HG02981 (cell line): ENCODE data around the gene ETNK2.
"Not testable (repeated sequence)": the region's sequence is repeated elsewhere in the genome, so short reads cannot be mapped to it uniquely, and the experiment has no call there.

Experiments
- ATAC-seq: cut with Tn5 transposase; IDR thresholded peaks from one replicate; pipeline ENCODE4 v1.9.1; 2021; ENCODE audit warnings: mild to moderate bottlenecking, moderate library complexity; ENCODE audit not compliant: unreplicated experiment

Gene ETNK2

DNA sequence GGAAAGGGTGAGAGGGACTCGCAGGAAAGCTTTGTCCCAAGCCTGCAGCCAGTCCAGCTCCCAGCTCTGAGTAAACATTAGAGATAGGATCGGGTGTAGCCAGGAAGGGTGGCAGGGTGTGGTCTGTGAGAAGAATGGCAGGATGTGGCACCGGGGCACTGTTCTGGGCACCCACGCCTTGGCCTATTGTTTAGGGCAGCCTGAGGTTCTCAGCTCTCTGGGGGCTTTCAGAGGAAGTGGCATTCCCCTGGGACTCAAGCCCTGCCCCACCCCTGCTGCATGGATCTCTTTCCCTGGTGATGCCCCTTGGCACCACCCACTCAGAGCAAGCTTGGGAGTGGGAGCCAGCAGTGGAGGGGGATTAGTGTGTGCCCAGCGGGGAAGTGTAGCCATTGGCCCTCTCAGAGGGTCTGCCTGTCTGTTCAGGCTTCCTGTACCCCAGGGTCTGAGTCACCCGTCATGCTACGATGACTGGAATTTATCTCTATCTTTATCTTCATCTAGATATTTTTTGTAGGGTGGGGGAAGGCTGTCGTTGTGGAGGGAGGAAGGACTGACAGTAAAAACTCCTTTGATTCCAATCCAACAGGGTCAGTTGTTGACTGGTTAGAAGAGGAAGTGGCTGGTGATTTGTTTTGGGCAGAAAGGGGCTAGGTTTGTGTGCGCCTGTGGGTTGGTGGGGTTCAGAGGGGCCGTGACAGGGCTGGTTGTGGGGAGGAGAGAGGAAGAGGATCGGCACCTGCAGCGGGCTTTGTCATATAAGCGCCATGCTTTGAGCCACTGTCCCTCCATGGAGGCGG is 47.3 kb downstream of the ETNK2 start:
- ATAC-seq, result no peak

DNA sequence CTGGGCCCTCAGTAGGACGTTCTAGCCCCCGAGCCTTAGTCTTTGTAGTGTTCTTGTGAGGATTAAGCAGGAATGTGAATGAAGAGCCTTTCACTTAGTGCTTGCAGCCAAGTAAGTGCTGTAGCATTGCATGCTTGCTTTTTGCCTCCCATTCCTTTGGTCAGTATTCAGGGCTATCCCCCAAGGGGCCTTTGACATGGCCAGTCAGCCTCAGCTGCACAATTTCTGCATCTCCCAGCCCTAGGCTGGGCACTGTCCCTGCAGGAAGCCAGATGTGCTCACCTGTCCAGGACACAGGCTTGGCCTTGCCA is 48.5 kb downstream of the ETNK2 start:
- no peak for ATAC-seq

DNA sequence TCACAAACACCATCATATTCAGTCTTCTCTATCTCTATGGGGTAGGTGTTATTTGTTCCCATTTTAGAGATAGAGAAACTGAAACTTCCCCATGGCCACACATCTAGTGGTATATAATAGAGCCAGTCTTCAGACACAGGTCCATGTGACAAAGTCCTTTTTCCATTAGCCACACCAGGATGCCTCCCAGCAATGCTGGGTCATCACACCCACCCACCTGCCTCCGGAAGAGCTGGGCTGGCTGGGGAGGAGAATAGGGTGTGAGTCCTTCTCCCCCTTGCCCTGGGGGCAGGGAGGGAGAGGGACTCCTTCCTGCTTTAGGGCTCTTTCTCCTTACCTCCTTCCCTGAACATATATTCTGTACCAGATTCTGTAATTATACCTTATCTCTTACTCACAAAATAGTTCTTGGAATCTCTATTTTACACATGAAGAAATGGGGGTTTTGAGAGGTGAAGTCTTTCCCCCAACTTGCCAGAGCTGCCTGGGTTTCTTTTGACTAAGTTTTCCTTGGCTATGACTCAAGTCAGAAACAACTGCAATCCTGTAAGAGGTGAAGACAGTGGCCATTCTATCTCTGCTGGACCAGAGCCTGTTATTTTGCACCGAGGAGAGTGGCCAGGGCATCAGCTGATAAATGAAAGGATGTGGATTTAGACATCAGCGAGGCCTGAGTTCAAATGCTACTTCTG is 49.0 kb downstream of the ETNK2 start:
- ATAC-seq, result no peak

DNA sequence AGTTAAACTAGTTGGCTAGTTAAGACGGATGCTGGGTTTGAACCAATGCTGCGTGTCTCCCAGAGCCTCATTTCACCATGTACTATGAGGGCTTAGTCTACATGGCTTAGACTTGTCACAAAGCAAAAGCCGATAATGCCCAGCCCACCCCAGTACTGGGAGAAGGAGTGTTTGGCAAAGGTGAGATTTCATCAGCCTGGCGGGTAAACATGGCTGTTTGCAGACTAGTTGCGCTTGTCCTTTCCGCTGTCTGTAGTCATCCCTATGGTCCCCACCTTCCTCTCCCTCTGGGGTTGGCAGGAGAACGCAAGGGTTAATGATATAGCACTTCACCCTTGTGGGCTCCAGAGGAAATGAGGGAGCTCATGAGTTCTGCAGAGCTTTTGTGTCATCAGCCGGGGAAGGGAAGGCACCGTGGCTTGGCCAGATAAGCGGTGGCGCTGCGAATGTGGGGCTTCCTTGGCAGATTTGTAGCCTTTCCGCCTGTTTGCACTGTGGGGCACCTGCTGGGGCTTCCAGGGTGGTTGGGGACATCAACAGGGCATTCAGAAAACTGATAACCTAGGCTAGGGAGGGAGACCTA is 49.7 kb downstream of the ETNK2 start:
- no peak for ATAC-seq

DNA sequence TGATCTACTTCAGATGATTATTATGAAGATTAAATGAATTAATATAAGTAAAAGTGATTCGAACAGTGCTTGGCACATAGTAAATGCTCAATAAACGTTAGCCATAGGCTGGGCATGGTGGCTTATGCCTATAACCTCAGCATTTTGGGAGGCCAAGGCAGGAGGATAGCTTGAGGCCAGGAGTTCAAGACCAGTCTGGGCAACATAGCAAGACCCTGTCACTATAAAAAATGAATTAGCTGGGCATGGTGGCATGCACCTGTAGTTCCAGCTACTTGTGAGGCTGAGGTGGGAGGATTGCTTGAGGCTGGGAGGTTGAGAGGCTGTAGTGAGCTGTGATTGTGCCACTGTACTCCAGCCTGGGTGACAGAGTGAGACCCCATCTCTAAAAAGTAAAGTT is 52.1 kb downstream of the ETNK2 start:
- not testable (repeated sequence) for ATAC-seq

DNA sequence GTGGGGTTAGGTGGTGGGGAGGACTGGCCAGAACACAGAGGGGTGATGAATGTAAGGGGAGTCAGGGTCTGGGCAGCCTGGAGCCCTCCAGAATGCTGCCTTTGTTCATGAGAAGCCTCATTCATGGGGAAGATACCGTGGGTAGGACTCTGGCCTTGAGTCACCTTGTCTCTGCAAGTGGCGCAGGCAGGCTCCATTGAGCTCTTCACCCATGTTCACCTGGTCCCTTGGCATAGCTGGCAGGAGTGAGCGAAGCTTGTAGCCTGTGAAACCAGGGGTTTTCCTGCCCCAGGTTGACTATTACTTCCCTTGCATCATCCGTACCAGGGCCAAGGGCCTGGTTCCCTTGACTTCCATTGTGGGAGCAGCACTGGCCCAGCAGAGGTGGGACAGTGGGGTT is 53.2 kb downstream of the ETNK2 start:
- ATAC-seq, result no peak

DNA sequence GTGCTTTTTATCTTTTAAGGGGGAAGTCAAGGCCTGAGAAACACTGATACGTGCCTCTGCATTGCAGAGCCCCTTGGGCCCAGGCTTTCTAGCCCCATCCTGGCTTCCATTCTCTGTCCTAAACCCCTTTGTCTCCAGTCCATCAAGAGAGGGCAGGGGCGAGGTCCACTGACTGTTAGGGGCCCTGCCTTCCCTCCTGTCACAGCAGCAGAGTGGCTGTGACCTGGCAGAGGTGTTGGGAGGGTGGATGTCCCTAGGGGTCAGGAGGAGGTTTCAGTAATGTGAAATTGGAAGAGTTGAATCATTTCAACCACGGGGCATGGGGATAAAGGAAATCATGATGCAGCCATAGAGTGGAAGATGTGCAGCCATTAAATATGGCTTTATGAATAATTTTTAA is 54.9 kb downstream of the ETNK2 start:
- ATAC-seq, result no peak

DNA sequence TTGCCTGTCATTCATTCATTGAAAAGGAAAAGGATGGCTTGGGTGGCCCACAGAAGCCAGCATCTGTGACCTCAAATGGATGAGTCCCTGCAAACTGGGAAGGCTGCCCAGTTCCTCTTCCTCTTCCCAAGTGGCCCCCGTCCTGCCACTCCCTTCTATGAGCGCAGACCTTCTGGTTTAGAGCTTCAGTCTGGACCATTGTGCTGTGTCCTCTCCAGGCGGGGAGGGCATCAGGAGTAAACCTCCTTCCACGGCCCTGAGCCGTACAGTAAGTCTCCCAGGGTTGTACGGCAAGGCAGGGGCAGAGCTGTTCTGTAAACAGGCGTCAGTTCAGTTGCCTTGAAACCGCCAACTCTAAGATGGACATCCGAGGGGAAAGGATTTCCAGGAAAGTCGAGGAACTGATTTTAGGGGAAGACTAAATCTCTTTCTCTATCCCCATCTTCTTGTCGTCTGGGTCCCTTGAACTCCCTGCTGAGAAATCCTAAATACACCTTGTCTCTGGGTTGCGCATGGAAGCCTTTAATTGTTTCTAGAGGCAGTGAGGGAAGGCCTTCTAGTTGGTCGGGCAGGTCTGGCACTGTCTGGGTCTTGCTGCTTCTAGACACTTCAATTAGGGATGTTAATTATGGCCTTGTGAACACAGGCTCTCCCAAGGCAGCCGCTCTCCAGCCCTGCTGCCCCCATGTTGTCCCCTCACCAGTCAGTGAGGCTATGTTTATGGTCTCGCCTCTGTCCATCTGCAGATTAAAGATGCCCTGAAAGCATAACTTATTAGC is 56.8 kb downstream of the ETNK2 start:
- ATAC-seq, result no peak

DNA sequence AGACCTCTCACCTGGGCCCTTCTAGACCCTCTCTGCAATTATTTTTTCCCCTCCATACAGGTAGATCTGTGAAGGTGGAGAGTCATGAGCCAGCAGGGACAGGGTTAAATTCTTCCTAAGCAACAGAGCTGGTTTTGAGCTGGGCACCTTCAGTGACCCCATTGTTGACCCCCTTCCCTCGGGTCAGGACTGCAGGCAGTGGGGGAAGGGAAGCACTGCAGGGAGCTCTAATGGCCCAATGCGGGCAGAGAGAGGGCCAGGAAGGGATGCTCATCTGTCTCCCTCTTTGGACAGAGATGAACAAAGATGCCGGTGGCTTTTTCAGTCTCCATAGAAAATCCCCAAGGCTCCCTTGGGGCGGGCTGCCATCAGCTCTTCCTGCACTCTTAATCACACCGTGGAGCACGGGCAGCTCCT is 57.5 kb downstream of the ETNK2 start:
- no peak for ATAC-seq

DNA sequence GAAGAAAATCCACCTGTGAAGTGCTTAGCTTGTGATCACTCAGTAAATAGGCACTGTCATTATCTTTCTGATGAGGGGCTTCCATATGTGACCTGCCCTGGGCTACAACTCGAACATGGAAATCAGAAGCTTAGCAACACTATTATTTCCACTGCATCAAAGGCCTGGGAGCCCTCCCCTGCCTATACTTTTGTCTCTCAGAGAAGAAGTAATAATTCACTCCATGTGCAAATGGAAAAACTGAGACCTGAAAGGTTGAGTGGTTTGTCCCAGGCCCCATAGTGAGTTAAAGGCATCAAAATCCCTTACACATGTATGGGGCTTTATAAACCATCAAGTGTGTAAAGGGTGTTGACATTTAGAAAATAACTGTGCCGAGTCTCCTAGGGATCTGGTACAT is 58.1 kb downstream of the ETNK2 start:
- no peak for ATAC-seq

DNA sequence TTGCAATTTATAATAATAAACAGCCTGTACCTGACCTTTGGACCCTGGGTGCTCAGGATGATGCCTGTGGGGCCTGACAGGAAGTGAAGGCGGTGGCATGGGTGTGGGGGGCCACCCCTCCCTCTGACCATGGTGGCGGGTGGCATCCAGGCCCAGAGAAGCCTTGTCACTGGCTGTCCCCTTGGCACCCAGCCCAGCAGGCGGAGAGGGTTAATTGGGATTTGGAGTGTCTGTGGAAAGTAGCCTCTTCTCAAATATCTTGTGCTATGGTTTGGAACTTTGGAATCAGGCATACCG is 58.5 kb downstream of the ETNK2 start:
- no peak for ATAC-seq

DNA sequence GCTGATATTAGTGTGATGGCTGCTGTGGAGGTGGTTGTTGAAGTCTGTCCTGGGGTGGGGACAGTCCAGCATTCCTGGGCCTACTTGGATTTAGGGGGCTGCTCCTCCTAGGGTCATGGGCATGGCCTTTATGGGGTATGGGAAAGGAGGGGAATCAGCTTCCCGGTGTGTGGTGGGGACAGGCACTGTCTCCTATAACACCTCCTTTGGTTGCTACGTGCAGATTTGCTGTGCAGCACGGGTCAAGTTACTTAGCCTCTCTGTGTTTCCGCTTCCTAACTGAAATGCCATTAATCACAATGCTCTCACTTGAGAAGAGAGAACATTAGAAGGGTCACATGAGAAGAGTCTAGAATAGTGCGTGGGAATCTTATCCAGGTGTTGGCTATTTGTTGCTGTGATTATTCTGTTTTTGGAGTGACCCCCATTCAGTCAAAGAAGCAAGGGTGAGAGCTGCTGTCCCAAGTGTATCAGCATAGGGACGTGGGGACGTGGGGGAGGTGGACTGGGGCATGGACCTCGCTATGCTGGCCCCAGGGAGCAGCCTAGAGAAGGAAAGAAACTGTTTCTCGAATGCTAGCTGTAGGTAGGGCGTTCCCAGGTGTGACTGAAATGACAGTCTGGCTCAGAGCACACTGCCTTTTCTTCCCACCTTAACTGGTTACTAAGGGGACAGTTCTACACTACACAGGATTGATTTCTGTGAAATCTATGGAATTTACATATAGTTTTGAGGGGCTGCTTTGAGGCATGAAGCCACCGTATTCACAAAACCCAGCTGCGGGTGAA is 59.0 kb downstream of the ETNK2 start:
- ATAC-seq, result no peak

DNA sequence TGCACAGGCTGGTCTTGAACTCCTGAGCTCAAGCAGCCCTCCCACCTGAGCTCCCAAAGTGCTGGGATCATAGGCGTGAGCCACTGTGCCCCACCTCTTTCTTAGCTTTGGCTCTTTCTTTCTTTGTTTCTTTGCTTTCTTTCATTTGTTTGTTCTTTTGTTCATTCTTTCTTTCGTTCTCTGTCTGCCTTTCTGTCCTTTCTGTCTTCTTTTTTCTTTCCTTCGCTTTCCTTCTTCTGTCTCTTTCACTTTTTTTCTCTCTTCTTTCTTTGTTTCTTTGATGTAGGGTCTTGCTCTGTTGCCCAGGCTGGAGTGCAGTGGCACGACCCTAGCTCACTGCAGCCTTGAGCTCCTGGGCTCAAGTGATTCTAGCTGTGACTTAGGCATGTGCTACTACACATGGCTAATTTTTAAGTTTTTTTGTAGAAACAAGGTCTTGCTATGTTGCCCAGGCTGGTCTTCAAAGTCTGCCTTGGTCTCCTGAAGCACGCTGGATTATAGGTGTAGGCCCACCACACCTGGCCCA is 60.0 kb downstream of the ETNK2 start:
- no peak for ATAC-seq

DNA sequence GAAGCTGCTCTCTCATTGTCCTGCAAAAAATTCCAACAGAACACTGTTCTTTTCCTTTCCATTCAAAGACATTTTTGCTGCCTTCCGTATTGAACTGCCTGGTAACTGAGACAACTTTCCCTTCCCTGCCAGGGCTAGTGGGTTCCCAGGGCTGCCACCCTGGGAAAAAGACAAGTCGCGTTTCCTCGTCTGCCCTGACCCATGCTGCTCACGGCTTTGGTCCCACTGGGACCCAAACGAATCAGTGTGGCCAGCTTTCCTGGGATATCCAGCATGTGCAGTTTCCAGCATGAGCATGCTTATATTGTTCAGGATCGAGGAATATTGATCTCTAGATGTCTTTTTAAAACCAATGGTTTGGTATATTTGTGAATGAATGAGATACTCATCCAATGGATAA is 60.8 kb downstream of the ETNK2 start:
- ATAC-seq, result no peak

DNA sequence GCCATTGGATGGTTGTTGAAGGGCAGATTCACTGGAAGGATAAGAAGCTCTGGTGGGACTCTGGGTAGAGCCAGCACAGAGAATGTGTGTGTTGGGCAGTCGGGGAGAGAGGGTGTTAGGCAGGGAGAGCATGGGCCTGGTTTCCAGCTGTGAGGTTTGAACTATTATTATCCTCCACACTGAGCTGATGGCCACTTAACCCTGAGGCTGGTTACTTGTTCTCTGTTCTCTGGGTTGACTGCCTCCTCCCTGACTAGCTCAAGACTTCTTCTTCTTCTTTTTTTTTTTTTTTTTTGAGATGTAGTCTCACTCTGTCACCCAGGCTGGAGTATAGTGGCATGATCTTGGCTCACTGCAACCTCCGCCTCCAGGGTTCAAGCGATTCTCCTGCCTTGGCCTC is 61.7 kb downstream of the ETNK2 start:
- not testable (repeated sequence) for ATAC-seq

DNA sequence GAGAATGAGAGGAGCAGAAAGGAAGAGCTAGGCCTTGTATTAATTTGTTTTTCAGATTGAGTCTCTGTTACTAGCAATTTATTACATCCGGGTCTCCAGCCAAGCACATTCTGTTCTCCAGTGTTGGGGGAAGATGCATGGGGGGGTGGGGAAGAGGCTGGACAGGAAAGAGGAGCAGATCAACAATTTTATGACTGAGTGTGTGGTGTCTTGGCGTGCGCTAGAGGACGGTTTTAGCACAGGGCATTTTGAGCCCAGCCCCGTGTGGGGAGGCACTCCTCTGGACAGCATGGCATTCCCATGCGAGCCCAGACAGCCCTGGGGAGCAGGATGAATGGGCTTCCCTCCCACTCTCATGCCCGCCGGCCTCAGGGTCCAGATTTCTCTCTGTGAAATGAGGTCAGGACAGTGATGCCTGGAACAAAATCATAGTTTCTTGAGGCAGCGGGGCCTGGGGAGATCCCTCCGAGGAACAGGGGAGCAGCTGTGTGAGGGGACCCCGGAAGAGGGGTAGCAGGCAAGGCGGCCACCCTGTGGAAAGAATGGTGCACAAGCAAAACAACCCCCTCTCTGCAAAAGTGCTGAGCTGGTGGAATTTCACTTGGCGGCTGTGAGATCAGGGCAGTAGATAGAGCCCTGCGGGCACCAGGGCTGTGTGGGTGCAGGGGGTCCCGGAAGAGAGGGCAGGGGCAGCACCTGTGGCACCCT is 62.6 kb downstream of the ETNK2 start:
- ATAC-seq, result no peak

DNA sequence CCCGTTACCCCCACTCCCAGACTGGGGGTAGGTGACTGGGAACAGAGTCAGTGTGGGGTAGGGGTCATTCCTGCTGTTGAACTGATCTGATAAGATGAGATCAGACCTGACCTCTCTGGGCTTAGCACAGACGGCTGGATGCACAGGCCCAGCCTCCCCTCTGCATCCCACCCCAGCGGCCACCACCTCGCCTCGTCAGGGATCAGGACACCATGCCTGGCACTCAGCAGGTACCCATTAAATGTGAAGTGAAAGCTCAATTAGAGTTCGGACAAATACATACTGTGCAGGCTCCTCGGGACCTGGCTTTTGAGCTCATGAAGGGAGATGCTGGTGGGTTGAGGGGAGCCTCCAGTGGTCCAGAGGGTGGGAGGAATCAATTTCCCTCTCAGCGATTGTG is 63.2 kb downstream of the ETNK2 start:
- no peak for ATAC-seq

DNA sequence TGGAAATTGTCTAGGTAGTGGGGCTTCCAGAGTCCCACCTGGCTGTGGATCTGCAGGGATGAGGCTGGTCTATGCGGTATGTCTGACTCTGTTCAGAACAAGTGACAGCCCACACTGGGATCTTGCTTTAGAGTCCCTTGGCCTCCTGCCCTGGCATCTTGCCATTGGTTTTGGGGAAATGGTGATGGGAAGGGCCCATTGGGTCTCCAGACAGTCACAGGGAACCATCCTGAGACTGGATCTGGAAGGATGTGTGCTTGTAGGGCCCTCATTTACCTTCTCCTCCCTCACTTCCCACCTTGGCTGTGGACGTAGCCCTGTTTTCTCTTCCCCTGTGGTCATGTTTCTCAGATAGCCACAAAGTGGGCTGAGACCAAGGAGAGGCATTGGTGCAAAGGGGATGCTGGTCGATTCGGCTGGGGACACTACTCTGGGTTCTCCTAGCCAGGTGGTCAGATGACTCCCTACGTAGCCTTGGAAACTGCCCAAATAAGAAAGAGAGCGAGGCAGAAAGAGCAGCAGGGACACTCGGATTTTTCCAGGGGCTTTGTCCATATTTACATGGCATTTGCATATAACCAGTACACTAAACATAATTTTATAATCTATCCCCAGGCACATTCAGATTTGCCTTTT is 63.8 kb downstream of the ETNK2 start:
- ATAC-seq, result no peak

DNA sequence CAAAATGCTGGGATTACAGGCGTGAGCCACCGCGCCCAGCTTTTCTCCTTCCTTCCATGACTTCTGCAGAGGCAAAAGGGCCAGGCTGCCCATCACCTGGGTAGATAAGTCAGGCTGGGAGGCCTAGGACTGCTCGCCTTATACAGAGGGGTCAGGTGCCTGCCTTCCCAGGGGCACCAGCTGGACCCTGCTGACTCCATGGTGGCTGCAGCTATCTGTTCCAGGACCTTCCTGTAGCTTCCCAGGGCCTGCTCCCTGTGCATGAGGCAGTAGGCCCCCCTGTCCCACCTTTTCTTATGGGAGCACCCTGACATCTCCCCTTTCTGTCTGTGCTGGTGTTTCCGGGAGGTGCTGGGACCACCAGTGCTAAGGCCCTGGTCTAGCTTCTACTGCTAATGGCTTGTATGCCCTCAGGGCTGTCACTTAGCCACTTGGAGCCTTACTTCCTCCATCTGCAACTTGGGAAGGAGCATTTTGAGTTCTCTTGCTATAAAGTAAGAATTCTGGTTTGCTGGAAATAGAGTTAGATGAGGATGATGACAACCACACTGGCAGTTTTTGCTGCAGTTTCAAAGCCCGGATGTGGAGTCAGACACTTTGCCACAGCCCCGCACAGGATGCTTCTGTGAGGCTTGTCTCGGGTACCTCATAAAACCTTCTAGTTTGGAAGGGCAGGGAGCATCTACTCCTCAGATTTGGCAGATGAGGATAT is 64.5 kb downstream of the ETNK2 start:
- no peak for ATAC-seq
